ENCODE measurements around the gene TBP.
"Not testable (repeated sequence)": the region's sequence is repeated elsewhere in the genome, so short reads cannot be mapped to it uniquely, and the experiment has no call there.

- TF ChIP-seq CTCF (IDR thresholded peaks at IDR 0.05); USF2 (CRISPR knock-in tag; IDR thresholded peaks at IDR 0.05): not testable (repeated sequence)
Measured at GRCh38 chr6:170616020-170616554, 61.9 kb downstream of the TBP start.
